Bone marrow (tissue), 2 donors: ENCODE measurements around the gene WBP1.

Source experiments
- DNase-seq, 2 donors: peaks; one replicate each; lab custom pipeline; 2025; lab: John Stamatoyannopoulos, UW

Gene WBP1

GRCh38 chr2:74502720-74503505, 44.7 kb downstream of the WBP1 start:
- DNase-seq: peak; percentile 28 to 56

- no peak for DNase-seq
These were observed 45.6 kb downstream of the WBP1 start for GRCh38 chr2:74503506-74504475.

- DNase-seq: no peak
These were observed 46.4 kb downstream of the WBP1 start for GRCh38 chr2:74504591-74504990.

- DNase-seq: no peak
These were observed 47.4 kb downstream of the WBP1 start for GRCh38 chr2:74505448-74506246.

- peak; percentile 93 to 97 for DNase-seq
These were observed 49.1 kb downstream of the WBP1 start, which contains the start of gene PCGF1 for GRCh38 chr2:74507145-74507925. Gene PCGF1, minus strand, starts transcription at chr2:74507695. Its CDS starts 27 bp downstream, at chr2:74507668.

- no peak for DNase-seq
These were observed 49.8 kb downstream of the WBP1 start for GRCh38 chr2:74507926-74508520.

- no peak for DNase-seq
These were observed 52.0 kb downstream of the WBP1 start for GRCh38 chr2:74510272-74510671.
